Testis (tissue), 3 donors: Measurements from ENCODE around the gene NME9. TPM values are rescaled to one million over a fixed set of nuclear protein-coding genes. Genes with fewer than 3 reads are reported as not detected.

Experiments
- DNase-seq: peaks from one replicate; pipeline ENCODE4 v3.0.0-alpha.2; 2019
- H3K27ac ChIP-seq, 2 donors: fragments of 200-600 bp; sonication (generic); one replicate each; pipeline ENCODE4 v1.5.1; 2019
- H3K27me3 ChIP-seq: fragments of 200-600 bp; sonication (generic); one replicate; pipeline ENCODE4 v1.5.1; 2019
- H3K36me3 ChIP-seq: fragments of 200-600 bp; sonication (generic); one replicate; pipeline ENCODE4 v1.5.1; 2017; ENCODE audit warnings: low read depth; ENCODE audit errors: missing control alignments
- H3K4me1 ChIP-seq: fragments of 200-600 bp; sonication (generic); one replicate; pipeline ENCODE4 v1.5.1; 2019
- H3K4me3 ChIP-seq, 2 donors: fragments of 200-600 bp; sonication (generic); one replicate each; pipeline ENCODE4 v1.5.1; 2017 to 2019
- H3K9me3 ChIP-seq: fragments of 200-600 bp; sonication (generic); one replicate; pipeline ENCODE4 v1.5.1; 2017
- CTCF ChIP-seq, 3 experiments: fragments of 450-650 bp in 2 of 3; fragments of 200-600 bp in 1 of 3; sonication (generic) in 1 of 3; IDR thresholded peaks; one replicate each; pipeline ENCODE4 v1.5.1; 2016 to 2019; ENCODE audit warnings: antibody characterized with exemption in 3 of 3, mild to moderate bottlenecking in 2 of 3, moderate library complexity in 1 of 3
- POLR2A ChIP-seq: fragments of 450-650 bp; IDR thresholded peaks from one replicate; pipeline ENCODE4 v1.6.1; 2017; ENCODE audit warnings: antibody characterized with exemption, mild to moderate bottlenecking, moderate library complexity
- WGBS, 2 donors: methylation state at CpG; one replicate each; pipeline ENCODE4 v1.1.5; 2018; 5-methylcytosine and 5-hydroxymethylcytosine counted together
- intact Hi-C: fragments of 100-400 bp; cut with DNase I; formaldehyde crosslinking; loops from one replicate; pipeline ENCODE4 v1.15.1; 2023; ENCODE audit warnings: low total_unique reads
- polyA plus RNA-seq: library from polyadenylated mRNA; stranded (reverse); fragments of 350-450 nt; fragmentation: Illumina TruSeq; extraction: RNeasy Lipid Tissue Mini Kit (QIAGEN cat#74804); gene quantifications from one replicate; pipeline ENCODE4 v1.2.3, GENCODE V29; 2014; ENCODE audit warnings: low read depth, low replicate concordance; ENCODE audit not compliant: insufficient read depth
- total RNA-seq, 2 donors: library from RNA; depleted of rRNA; stranded (reverse); fragments of >200 nt; gene quantifications; one replicate each; pipeline ENCODE4 v1.2.3, GENCODE V29; 2016

The NME9 gene
- total and polyA plus RNA-seq, 3 donors from 2014 or later: 3.2 to 11.5 (median 8.0) TPM

GRCh38 chr3:138326866-138327595, 2.6 kb downstream of the NME9 start:
- no peak for DNase-seq
- 84 to 92% methylated on average over 10 to 12 of the region's 12 CpGs for WGBS, 2 donors
- H3K27ac ChIP-seq: no peak overlapping the region
- H3K36me3 ChIP-seq: no peaks in the 10 kb centered on the region
- no peak for TF ChIP-seq CTCF (IDR thresholded peaks at IDR 0.05)
- TF ChIP-seq POLR2A: no peak
- intact Hi-C loops: no loop called here
- H3K4me1 ChIP-seq: no peaks in the 10 kb centered on the region
- no peaks in the 10 kb centered on the region for H3K9me3 ChIP-seq
- H3K4me3 ChIP-seq: no peak overlapping the region
- H3K27me3 ChIP-seq: no peaks in the 10 kb centered on the region

DNA sequence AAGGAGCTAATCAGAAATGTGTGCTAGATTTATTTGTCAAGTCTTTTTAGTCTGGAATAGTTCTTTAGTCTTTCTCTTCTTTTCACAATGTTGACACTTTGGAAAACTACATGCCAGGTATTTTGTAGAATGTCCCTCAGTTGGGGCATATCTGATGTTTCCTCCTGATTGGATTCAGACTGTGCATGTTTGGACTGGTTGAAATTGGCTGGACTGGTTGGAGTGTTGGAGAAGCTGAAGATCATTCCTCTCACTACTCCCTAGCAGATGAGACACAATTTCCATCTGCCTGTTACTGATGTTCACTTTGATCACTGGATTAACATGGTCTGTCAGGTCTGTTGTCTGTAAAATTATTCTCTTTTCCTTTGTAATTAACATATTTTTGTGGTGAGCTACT, 3.7 kb downstream of the NME9 start:
- no peaks in the 10 kb centered on the region for H3K27me3 ChIP-seq
- no peaks in the 10 kb centered on the region for H3K4me1 ChIP-seq
- no peaks in the 10 kb centered on the region for H3K9me3 ChIP-seq
- H3K4me3 ChIP-seq: no peak overlapping the region
- no peak overlapping the region for H3K27ac ChIP-seq
- intact Hi-C loops: no loop called here
- no peak for DNase-seq
- TF ChIP-seq POLR2A: no peak
- TF ChIP-seq CTCF (IDR thresholded peaks at IDR 0.05): no peak
- no peaks in the 10 kb centered on the region for H3K36me3 ChIP-seq

GRCh38 chr3:138323971-138324370, 5.7 kb downstream of the NME9 start:
- DNase-seq: no peak
- TF ChIP-seq CTCF (IDR thresholded peaks at IDR 0.05) (no peak), POLR2A (no peak)

DNA sequence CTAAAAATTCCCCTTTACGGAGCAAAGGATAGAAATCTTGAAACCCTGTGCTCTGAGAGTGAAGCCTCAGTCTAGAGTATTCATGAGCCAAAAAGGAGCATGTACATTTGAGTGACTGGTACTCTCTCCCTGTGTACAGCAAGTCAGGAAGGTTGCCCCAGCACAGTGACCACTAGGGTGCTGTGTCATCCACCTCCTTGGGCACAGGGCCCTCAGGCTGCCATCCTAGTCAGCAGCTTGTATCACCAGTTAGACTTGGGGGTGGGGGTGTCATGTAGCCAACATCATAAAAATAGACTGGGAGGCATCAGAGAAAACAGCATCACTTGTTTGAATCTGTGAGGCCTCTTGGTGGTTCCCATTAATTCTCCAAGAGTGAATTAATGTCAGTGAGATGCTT, 12.0 kb downstream of the NME9 start:
- no peak for TF ChIP-seq CTCF (IDR thresholded peaks at IDR 0.05)
- TF ChIP-seq POLR2A: no peak
- intact Hi-C loops: no loop called here
- Histone ChIP-seq H3K27ac (no peak overlapping the region), H3K27me3 (no peaks in the 10 kb centered on the region), H3K36me3 (no peaks in the 10 kb centered on the region), H3K4me3 (no peak overlapping the region), H3K4me1 (peaks cover 8% of the 10 kb centered on the region), H3K9me3 (no peaks in the 10 kb centered on the region)
- no peak for DNase-seq
- WGBS, 2 donors: 97 to 100% methylated on average over 1 of the region's 1 CpG

More at GRCh38 chr3:138323971-138324370, 5.7 kb downstream of the NME9 start:
- no peaks in the 10 kb centered on the region for H3K9me3 ChIP-seq
- 63 to 67% methylated on average over 4 of the region's 4 CpGs for WGBS, 2 donors
- no peak overlapping the region for H3K4me3 ChIP-seq
- no peaks in the 10 kb centered on the region for H3K36me3 ChIP-seq
- intact Hi-C loops: no loop called here
- H3K27me3 ChIP-seq: no peaks in the 10 kb centered on the region
- H3K27ac ChIP-seq: no peak overlapping the region
- no peaks in the 10 kb centered on the region for H3K4me1 ChIP-seq

DNA sequence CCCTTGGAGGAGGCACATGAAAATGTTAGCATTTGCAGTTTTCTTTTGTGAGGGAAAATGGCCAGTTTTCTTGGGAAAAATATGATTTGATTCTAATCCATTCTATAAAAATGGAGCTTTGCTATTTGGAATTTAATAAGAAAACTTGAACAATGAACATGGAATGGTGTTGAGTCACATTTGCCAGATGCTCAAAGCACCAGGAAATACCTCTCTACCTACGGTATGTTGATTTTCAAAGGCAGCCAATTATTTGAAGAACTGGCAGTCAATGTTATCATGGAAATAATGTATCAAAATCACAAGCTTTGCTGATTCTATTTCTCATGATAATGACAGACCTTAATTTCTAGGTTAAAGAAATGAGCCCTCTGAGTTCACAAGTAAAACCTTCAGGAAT, 14.9 kb downstream of the NME9 start:
- no peak for TF ChIP-seq POLR2A

More for the DNA sequence above, 14.9 kb downstream of the NME9 start:
- Histone ChIP-seq H3K4me1 (peaks cover 8% of the 10 kb centered on the region), H3K9me3 (no peaks in the 10 kb centered on the region), H3K27ac (no peak overlapping the region), H3K4me3 (no peak overlapping the region), H3K36me3 (no peaks in the 10 kb centered on the region), H3K27me3 (no peaks in the 10 kb centered on the region)
- no peak for DNase-seq
- intact Hi-C loops: no loop called here
- WGBS, 2 donors: 60 to 69% methylated on average over 1 of the region's 1 CpG
